ENCODE results near the gene PSMA5.
A peak's percentile ranks its signal among the peaks of the same experiment; 100 is the strongest.
"Not testable (repeated sequence)": the region's sequence is repeated elsewhere in the genome, so short reads cannot be mapped to it uniquely, and the experiment has no call there.

Gene PSMA5

GRCh38 chr1:109426281-109427170 lies at the start of gene PSMA5:
Gene PSMA5 (minus strand): TSS chr1:109426448. CDS start chr1:109426330, 118 bp downstream.
- DNase-seq (ENCODE audit: low spot score): peak; percentile 99

GRCh38 chr1:109475261-109475660 lies 49.0 kb upstream of the PSMA5 start:
- no peak for DNase-seq (ENCODE audit: low spot score)

GRCh38 chr1:109474697-109475096 lies 48.4 kb upstream of the PSMA5 start:
- no peak for DNase-seq (ENCODE audit: low spot score)

GRCh38 chr1:109473284-109474057 lies 47.2 kb upstream of the PSMA5 start:
- DNase-seq (ENCODE audit: low spot score): not testable (repeated sequence)

GRCh38 chr1:109472779-109473178 lies 46.5 kb upstream of the PSMA5 start:
- no peak for DNase-seq (ENCODE audit: low spot score)

GRCh38 chr1:109470245-109470644 lies 44.0 kb upstream of the PSMA5 start:
- no peak for DNase-seq (ENCODE audit: low spot score)

- DNase-seq (ENCODE audit: low spot score): no peak
These were observed 42.7 kb upstream of the PSMA5 start for GRCh38 chr1:109468903-109469302.

- no peak for DNase-seq (ENCODE audit: low spot score)
These were observed 41.8 kb upstream of the PSMA5 start for GRCh38 chr1:109468061-109468460.

- DNase-seq (ENCODE audit: low spot score): no peak
These were observed 41.1 kb upstream of the PSMA5 start for GRCh38 chr1:109467301-109467777.

- DNase-seq (ENCODE audit: low spot score): no peak
These were observed 40.4 kb upstream of the PSMA5 start, which contains the start of gene SYPL2 for GRCh38 chr1:109466452-109467300. Gene SYPL2 (plus strand): TSS chr1:109466546. CDS start chr1:109466844, 298 bp downstream.

- DNase-seq (ENCODE audit: low spot score): no peak
These were observed 39.8 kb upstream of the PSMA5 start for GRCh38 chr1:109466125-109466451.

GRCh38 chr1:109457819-109458218 lies 31.6 kb upstream of the PSMA5 start:
- no peak for DNase-seq (ENCODE audit: low spot score)

- no peak for DNase-seq (ENCODE audit: low spot score)
These were observed 28.4 kb upstream of the PSMA5 start for GRCh38 chr1:109454497-109455133.

GRCh38 chr1:109447524-109447923 lies 21.3 kb upstream of the PSMA5 start:
- no peak for DNase-seq (ENCODE audit: low spot score)

GRCh38 chr1:109445949-109446695 lies 19.9 kb upstream of the PSMA5 start:
- DNase-seq (ENCODE audit: low spot score): not testable (repeated sequence)

GRCh38 chr1:109444346-109444745 lies 18.1 kb upstream of the PSMA5 start:
- no peak for DNase-seq (ENCODE audit: low spot score)

GRCh38 chr1:109443476-109443875 lies 17.2 kb upstream of the PSMA5 start:
- DNase-seq (ENCODE audit: low spot score): no peak

GRCh38 chr1:109441069-109441468 lies 14.8 kb upstream of the PSMA5 start:
- no peak for DNase-seq (ENCODE audit: low spot score)

- DNase-seq (ENCODE audit: low spot score): no peak
These were observed 12.6 kb upstream of the PSMA5 start for GRCh38 chr1:109438798-109439297.

- DNase-seq (ENCODE audit: low spot score): no peak
These were observed 8.2 kb upstream of the PSMA5 start for GRCh38 chr1:109434484-109434883.

GRCh38 chr1:109433322-109433721 lies 7.1 kb upstream of the PSMA5 start:
- DNase-seq (ENCODE audit: low spot score): no peak

Measured in pons (tissue), 1 donor.